GM18873 (cell line): ENCODE data around the gene HDDC3.

Experiments
- ATAC-seq: cut with Tn5 transposase; IDR thresholded peaks from one replicate; pipeline ENCODE4 v1.9.1; 2021; ENCODE audit warnings: mild to moderate bottlenecking, moderate library complexity, moderate number of reproducible peaks; ENCODE audit not compliant: unreplicated experiment, low FRiP score

HDDC3 gene

GRCh38 chr15:90895571-90896117 is 36.7 kb downstream of the HDDC3 start:
- no peak for ATAC-seq

GRCh38 chr15:90893175-90894090 is 38.9 kb downstream of the HDDC3 start:
- no peak for ATAC-seq

GRCh38 chr15:90892498-90893174 is 39.7 kb downstream of the HDDC3 start:
- ATAC-seq: no peak

GRCh38 chr15:90892023-90892422 is 40.3 kb downstream of the HDDC3 start:
- ATAC-seq: no peak

- ATAC-seq: no peak
These were observed 40.9 kb downstream of the HDDC3 start for GRCh38 chr15:90891346-90891949.

- ATAC-seq: no peak
These were observed 41.5 kb downstream of the HDDC3 start for GRCh38 chr15:90890839-90891238.

GRCh38 chr15:90889736-90890456 is 42.5 kb downstream of the HDDC3 start:
- no peak for ATAC-seq

- no peak for ATAC-seq
These were observed 43.0 kb downstream of the HDDC3 start for GRCh38 chr15:90889313-90889730.

- no peak for ATAC-seq
These were observed 45.3 kb downstream of the HDDC3 start for GRCh38 chr15:90887037-90887481.

GRCh38 chr15:90886291-90886614 is 46.1 kb downstream of the HDDC3 start:
- no peak for ATAC-seq

GRCh38 chr15:90885432-90886290 is 46.7 kb downstream of the HDDC3 start:
- ATAC-seq: no peak

GRCh38 chr15:90884719-90885431 is 47.5 kb downstream of the HDDC3 start:
- no peak for ATAC-seq

GRCh38 chr15:90883976-90884718 is 48.2 kb downstream of the HDDC3 start, which contains the start of gene FES:
FES (plus strand) TSS chr15:90884504; CDS start chr15:90885046, 542 bp downstream.
- no peak for ATAC-seq

GRCh38 chr15:90883526-90883975 is 48.8 kb downstream of the HDDC3 start:
- no peak for ATAC-seq

GRCh38 chr15:90882781-90883525 is 49.4 kb downstream of the HDDC3 start:
- no peak for ATAC-seq

GRCh38 chr15:90881978-90882721 is 50.2 kb downstream of the HDDC3 start:
- no peak for ATAC-seq
